ENCODE data around the gene ZNF490.

Gene ZNF490

GRCh38 chr19:12546068-12546467 lies 64.5 kb downstream of the ZNF490 start:
- no peak for FAIRE-seq
- no peak for DNase-seq (ENCODE audit: insufficient read length, low spot score)

DNA sequence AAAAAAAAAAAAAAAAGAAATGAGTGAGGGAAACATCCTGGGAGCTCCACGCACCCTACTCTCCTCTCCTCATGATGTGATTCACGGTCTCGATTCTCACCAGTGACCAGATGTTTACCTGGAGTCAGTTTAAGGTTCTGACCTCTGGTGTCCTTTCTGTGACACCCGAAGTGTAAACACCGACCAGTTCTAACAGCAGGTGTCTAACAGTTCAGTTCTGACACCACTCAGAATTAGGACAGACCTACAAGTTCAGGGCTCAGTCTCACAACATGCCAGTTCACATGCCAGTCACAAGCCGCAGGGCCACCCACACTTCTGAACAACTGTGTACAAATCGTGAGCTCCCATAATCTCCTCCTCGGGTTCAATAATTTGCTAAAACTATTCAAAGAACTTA lies 65.3 kb downstream of the ZNF490 start:
- no peak for DNase-seq (ENCODE audit: insufficient read length, low spot score)
- no peak for FAIRE-seq

- peak; percentile 86 for FAIRE-seq
- peak; percentile 18 for DNase-seq (ENCODE audit: insufficient read length, low spot score)
Measured at GRCh38 chr19:12544401-12544876, 66.2 kb downstream of the ZNF490 start.

DNA sequence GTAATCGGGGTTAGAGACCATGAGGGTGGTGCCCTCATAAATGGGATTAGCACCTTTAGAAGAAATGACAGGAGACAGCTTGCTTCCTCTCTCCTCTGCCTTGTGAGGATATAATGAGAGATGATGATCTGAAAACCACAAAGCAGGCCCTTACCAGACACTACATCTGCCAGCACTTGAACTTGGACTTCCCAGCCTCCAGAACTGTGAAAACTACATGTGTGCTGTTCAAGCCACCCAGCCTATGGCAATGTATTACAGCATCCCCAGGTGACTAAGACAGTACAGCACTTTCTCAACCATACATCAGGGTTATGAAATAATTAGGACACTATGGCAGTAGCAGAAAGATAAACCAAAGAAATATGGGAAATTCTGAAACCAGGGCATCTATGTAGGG lies 66.8 kb downstream of the ZNF490 start:
- DNase-seq (ENCODE audit: insufficient read length, low spot score) (no peak), FAIRE-seq (no peak)

All from HTR-8/SVneo (cell line).